DMS153 treated with DMSO at 0.1 percent for 48 hours (cell line): Measurements from ENCODE around the gene TLL1.

ENCODE experiments used
- DNase-seq: peaks from one replicate; lab custom pipeline; 2025; ENCODE audit not compliant: unreplicated experiment; lab: John Stamatoyannopoulos, UW

The TLL1 gene

GRCh38 chr4:166043801-166044200, 170.8 kb downstream of the TLL1 start:
- DNase-seq: no peak

- no peak for DNase-seq
Observed at GRCh38 chr4:166044871-166045270, 171.8 kb downstream of the TLL1 start.

- no peak for DNase-seq
Observed at GRCh38 chr4:166045457-166045856, 172.4 kb downstream of the TLL1 start.

DNA sequence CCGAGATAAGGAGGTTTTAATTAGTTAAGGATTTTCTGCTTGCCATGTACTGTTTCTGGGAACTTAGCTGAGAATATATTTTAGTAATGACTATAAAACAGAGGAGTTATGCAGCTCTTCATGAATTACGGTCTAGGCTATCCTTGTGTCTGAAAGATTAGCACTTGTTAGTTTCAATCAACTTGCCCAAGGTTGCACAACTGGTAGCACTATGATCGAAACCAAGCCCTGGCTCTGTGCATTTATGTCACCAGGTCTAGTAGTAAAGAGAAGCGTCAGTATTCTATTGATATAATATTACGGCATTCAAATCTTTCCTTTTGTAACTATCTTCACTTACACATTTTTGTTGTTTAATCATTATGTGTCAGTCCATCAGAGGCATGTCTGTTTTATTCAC, 176.0 kb downstream of the TLL1 start:
- no peak for DNase-seq

DNA sequence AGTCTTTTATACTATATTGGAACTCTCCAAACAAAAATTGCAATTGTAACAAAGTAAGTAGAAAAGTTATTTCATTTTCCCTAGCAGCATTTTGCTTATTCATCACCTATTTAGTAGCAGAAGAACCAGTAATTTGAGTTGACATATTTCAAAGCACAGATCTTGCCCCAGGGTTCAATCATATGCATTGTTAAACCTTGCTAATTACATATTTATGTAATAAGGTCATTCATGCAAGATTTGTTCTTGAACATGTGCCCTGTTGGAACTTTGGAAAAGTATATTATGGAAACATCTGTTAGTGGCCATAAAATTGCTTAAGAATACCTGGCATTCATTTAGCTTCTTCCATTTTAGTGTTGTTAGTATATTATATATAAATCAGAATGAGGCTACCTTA, 191.7 kb downstream of the TLL1 start:
- no peak for DNase-seq

- DNase-seq: no peak
Observed at GRCh38 chr4:166065324-166065723, 192.3 kb downstream of the TLL1 start.

DNA sequence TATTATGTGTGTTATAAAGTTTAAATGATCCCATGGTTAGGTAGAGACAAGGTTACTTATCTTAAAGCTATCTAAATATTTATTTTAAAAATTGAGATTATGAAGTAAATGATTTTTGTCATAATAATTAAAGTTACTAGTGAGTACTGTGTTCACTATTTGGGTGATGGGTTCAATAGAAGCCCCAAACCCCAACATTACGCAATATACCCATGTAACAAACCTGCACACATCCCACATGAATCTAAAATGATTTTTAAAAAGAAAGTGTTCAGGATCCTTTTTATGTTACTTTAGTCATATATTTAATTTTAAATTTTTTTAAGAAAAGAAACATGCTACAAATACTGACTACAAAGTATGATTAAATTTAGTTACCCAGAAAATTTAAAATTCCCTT, 193.9 kb downstream of the TLL1 start:
- DNase-seq: no peak

DNA sequence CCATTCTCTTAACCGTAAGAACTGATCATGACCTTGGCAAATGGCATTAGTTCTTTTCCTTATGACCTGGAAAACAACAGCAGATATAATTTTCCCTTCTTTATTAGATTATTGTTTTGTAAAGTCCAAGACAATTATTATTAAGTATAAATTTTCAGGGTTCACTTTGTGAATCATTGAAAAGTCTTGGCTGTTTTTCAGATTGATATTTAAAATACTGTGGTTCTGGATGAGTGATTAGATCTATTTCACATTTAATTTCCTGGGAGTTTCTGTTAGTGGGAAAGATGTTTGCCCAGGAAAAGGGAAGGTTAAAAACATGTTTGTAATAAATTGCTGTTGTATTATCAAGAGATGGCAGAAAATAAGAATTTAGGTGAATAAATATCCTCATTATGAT, 194.9 kb downstream of the TLL1 start:
- no peak for DNase-seq

DNA sequence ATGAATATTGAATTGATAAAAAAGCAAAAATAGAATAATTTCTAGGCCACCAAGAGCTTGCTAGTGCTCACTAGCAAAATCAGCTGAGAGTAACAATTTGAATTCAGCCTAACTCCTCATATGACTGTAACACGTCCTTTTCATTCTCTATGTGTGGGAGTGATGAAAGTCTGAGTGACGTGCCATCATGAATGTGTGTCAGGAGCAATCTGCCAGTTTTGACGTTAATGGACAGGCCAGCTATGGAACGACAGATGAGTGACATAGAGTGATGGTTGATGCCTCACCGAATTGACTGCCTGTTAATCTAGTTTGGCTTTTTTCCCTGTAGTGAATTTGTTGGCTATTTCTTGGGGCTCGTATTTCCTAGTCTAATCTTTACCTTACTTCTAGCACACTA, 200.7 kb downstream of the TLL1 start:
- no peak for DNase-seq

GRCh38 chr4:166075599-166075998, 202.6 kb downstream of the TLL1 start:
- DNase-seq: no peak

GRCh38 chr4:166077782-166078181, 204.7 kb downstream of the TLL1 start:
- DNase-seq: no peak

GRCh38 chr4:166078383-166078782, 205.3 kb downstream of the TLL1 start:
- no peak for DNase-seq

DNA sequence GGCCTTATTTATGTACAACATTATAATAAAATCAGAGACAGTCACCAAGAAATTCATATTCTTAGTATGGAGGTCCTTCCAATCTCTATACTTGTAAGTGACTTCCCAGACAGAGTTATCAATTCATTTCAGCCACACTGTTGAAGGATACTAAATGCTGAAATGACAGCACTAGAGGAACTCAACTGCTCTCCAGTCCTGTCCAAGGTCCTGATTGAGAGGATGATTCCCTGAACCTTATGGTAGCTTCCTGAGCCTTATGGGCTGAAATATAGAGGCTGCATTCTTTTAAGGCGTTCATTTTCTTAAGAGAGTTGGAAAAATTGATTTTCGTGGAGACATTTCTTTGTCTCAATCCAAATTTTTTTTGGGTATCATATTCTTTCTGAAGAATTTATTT, 205.9 kb downstream of the TLL1 start:
- no peak for DNase-seq

- DNase-seq: no peak
Observed at GRCh38 chr4:166087569-166087968, 214.5 kb downstream of the TLL1 start.

DNA sequence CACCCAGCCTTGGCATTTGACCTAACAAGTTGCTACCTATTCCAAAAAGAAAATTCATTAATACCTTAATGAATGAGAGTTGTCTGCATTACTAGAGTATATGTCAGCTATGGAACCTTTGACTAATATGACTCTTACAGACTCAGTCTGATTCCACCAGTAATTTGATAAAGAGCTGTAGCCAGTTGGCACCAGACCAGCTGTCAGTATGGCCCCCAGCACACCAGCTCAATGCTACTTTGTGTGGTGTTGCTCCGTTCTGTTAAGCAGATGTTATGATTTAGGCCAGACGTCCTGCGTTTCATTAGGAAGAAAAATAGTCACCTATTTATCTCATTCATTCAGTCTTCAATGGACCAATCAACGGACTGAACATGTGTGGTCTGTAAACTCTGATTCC, 215.5 kb downstream of the TLL1 start:
- no peak for DNase-seq

DNA sequence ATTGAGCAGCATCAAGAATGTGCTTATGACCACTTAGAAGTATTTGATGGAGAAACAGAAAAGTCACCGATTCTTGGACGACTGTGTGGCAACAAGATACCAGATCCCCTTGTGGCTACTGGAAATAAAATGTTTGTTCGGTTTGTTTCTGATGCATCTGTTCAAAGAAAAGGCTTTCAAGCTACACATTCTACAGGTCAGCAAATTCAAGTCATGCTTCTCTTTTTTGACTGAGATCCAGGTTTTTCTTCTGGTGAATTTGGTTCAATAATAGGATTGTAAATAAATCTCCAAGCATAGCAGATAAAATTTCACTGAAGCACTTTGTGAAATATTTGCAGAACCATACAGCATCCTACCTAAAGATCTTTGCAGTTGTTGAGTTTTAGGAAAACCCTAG, 218.1 kb downstream of the TLL1 start:
- DNase-seq: no peak

- peak; percentile 47 for DNase-seq
Observed at GRCh38 chr4:166091912-166092510, 219.0 kb downstream of the TLL1 start.

DNA sequence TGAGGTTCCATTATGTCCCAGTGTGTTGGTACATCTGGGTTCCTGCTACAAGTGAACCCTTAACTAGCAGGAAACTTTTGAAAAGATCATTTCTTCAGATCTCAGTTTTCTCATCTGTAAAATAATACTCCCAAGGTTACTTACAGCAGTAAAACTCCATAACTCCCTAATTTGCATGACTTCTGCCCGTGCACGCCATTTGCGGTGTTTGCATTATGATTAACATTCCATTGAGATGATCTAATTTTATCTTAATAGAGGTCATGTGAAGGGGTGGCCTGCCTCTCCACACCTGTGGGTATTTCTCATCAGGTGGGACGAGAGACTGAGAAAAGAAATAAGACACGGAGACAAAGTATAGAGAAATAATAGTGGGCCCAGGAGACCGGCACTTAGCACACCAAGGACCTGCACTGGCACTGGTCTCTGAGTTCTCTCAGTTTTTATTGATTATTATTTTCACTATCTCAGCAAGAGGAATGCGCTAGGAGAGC, 219.8 kb downstream of the TLL1 start:
- no peak for DNase-seq

DNA sequence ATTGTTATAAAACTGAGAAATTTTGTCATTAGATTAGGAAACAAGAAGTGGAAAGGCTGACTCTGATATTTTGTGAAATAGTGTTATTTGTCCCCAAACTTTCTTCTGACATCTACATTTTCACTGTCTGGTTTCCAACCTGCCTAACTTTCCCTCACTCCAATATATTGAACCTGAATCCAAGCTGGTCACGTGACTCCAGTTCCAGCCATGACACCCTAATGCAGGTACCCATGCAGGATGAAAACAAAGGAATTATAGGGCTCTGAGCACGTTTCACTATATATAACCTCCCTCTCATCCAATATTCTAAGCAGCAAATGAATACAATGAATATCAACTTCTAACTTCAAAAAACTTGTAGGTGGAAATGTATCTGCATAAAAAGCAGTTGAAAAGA, 231.6 kb downstream of the TLL1 start:
- no peak for DNase-seq

DNA sequence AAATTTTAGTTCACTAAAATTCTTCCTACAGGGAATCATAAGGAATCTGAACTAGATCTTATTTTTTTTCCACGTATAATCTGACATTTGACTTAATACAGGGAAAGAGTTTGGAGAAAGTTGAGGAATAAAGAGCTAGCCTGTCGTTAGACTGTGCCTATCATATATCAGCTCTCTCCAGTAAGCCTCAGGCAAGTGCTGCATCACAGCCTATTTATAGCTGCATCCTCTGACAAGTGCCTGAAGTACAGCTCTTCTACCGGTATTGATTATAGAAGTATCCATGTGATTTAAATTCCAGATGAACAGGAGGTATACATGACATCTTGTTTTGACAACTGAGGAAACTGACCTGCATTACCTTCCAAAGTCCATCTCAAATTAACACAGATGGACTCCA, 248.9 kb downstream of the TLL1 start:
- DNase-seq: no peak

DNA sequence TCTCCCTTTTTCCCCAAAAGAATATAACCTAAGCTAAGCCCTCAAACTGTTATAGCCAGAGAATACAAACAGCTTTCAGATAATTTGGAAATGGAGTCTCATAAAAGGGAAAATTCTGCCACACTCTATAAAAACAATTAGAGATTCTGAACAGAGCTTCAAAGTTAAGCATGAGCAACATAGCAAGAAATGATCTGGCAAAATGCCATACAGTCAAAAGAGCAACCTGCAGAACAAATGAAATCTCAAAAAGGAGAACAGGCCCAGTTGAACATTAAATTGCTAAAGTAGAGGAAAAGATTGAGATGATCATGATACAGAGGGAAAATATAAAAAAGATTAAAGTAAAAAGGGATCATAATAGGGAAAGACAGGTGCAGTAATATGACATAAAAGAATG, 250.5 kb downstream of the TLL1 start:
- DNase-seq: no peak

DNA sequence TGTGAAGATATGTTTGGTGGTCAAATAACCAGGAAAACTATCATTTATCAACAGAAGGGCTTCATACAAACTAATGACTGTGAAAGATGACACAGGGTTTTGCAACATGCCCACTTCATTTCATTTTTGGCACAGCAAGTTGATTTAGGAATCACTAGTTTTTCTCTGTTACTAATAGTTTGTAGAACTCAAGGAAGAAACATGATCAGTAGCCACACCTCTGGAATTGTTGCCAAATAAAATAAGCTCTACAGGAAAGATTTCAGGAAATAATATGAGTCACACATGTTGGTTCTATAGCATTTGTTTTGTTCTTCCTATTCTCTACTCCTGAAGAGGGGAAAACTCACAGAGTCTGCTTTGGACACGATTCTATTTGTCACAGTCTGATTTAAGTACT, 255.4 kb downstream of the TLL1 start:
- DNase-seq: no peak

GRCh38 chr4:166134285-166134684, 261.2 kb downstream of the TLL1 start:
- DNase-seq: no peak

DNA sequence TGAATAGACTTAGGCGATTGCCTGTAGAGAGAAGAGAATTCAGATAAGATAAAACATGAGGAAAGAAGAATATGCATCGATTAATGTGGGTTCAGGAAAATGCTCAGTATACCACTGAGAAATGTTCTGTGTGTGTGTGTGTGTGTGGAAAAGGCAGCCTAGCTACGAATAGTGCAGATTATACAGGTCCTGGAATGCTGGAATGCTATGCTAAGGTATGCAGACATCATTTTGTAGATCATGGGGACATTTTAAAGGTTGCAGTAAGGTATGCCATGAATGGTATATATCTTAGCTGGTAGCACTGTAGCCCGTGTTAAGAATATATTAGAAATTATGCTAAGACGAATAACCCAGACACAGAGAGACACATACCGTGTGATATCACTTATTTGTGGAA, 267.9 kb downstream of the TLL1 start:
- no peak for DNase-seq
